GM12875 (cell line): ENCODE results near the gene FBXL7.

Experiments
- H3K4me3 ChIP-seq: one replicate; pipeline ENCODE4 v1.5.1; 2011; ENCODE audit warnings: low read depth, low read length, control low read depth
- CTCF ChIP-seq: IDR thresholded peaks from 2 replicates; pipeline ENCODE4 v1.5.1; 2011; ENCODE audit warnings: low read depth, mild to moderate bottlenecking, control low read depth, inconsistent platforms, low read length, moderate library complexity, borderline replicate concordance; ENCODE audit not compliant: insufficient read depth

Gene FBXL7

GRCh38 chr5:15803280-15803679 is 303.3 kb downstream of the FBXL7 start:
- H3K4me3 ChIP-seq: no peak overlapping the region

GRCh38 chr5:15806613-15807012 is 306.6 kb downstream of the FBXL7 start:
- no peak overlapping the region for H3K4me3 ChIP-seq
- TF ChIP-seq CTCF: no peak

More at GRCh38 chr5:15803280-15803679, 303.3 kb downstream of the FBXL7 start:
- no peak for TF ChIP-seq CTCF

- H3K4me3 ChIP-seq: no peak overlapping the region
- no peak for TF ChIP-seq CTCF
Observed at GRCh38 chr5:15807248-15807647, 307.3 kb downstream of the FBXL7 start.

GRCh38 chr5:15807871-15808270 is 307.9 kb downstream of the FBXL7 start:
- no peak for TF ChIP-seq CTCF
- H3K4me3 ChIP-seq: no peak overlapping the region

- no peak for TF ChIP-seq CTCF
- H3K4me3 ChIP-seq: no peak overlapping the region
Observed at GRCh38 chr5:15808577-15808976, 308.6 kb downstream of the FBXL7 start.

GRCh38 chr5:15819617-15820016 is 319.6 kb downstream of the FBXL7 start:
- H3K4me3 ChIP-seq: no peak overlapping the region
- TF ChIP-seq CTCF: no peak

GRCh38 chr5:15821506-15821905 is 321.5 kb downstream of the FBXL7 start:
- no peak overlapping the region for H3K4me3 ChIP-seq
- no peak for TF ChIP-seq CTCF
